SH-SY5Y (cell line): ENCODE results near the gene GPR15.

Source experiments
- GATA2 ChIP-seq: IDR thresholded peaks from 2 replicates; pipeline ENCODE4 v1.6.1; 2011; ENCODE audit warnings: mild to moderate bottlenecking, low read depth, low read length
- GATA3 ChIP-seq: IDR thresholded peaks from 2 replicates; pipeline ENCODE4 v1.6.1; 2011; ENCODE audit warnings: low read depth, mild to moderate bottlenecking, low read length, moderate library complexity

DNA sequence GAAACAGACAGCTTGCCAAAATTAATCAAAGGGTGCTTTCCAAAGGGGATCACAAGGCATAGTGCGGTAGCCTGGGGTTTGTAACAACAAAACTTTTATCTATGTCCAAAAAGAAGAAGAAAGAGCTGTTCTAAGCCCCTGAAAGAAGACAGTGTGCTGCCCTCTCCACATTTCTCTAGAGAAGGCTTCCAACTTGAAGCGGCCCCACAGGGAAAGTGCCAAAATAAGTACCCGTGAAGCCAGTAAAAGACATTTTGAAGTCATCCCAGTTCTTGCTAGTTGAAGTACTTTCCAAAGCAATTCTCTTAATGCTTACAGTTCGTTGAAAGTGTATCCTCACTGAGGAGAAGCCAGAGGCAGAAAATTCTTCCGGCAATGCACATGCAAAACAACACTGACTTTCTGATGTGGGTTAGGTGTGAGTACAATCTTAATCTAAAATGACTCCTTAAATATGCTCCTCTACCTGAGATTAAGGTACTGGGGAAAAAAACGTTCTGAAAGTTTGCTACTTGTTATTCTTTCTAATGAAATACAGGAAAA is 21.3 kb downstream of the GPR15 start:
- no peak for TF ChIP-seq GATA3
- no peak for TF ChIP-seq GATA2
